Measurements from ENCODE around the gene VAMP5. TPM values are rescaled to one million over a fixed set of nuclear protein-coding genes. Genes with fewer than 3 reads are reported as not detected.

Gene VAMP5
- total RNA-seq, 1 experiment from 2014 or later, result 0.40 TPM

DNA sequence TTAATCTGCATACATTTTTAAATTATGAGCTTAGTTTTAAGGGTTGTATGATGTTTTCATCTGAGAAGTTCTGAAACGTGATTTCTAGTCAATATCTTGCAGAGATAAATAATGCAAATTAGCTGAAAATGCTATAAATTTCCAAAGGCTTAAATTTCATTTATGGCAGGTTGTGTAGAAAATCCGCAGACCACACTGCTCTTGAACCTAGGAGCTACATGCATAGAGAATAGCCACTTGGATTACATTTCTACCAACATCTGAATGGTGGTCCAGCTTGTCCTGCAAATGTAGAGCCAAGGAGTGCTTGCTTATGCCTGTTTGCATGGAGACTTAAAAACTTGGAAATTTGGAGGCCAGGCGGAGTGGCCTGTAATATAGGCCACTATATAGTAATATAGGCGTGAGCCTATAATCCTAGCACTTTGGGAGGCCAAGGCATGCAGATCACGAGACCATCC, 38.4 kb upstream of the VAMP5 start:
- peak; percentile 11; the same call in 1 of the 2 replicates for ATAC-seq
- TF ChIP-seq EZH2 (IDR thresholded peaks at IDR 0.05; ENCODE audit: low read length, unreplicated experiment), result no peak
- TF ChIP-seq, protein P1, sequence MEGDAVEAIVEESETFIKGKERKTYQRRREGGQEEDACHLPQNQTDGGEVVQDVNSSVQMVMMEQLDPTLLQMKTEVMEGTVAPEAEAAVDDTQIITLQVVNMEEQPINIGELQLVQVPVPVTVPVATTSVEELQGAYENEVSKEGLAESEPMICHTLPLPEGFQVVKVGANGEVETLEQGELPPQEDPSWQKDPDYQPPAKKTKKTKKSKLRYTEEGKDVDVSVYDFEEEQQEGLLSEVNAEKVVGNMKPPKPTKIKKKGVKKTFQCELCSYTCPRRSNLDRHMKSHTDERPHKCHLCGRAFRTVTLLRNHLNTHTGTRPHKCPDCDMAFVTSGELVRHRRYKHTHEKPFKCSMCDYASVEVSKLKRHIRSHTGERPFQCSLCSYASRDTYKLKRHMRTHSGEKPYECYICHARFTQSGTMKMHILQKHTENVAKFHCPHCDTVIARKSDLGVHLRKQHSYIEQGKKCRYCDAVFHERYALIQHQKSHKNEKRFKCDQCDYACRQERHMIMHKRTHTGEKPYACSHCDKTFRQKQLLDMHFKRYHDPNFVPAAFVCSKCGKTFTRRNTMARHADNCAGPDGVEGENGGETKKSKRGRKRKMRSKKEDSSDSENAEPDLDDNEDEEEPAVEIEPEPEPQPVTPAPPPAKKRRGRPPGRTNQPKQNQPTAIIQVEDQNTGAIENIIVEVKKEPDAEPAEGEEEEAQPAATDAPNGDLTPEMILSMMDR (conservative IDR thresholded peaks at IDR 0.05; ENCODE audit: low read depth, low read length), result no peak
- TF ChIP-seq EZH2phosphoT487 (IDR thresholded peaks at IDR 0.05; ENCODE audit: borderline replicate concordance, low read length), result no peak
- H3K79me2 ChIP-seq (ENCODE audit: low read length), result peaks cover 25% of the 10 kb centered on the region
- peaks cover 45% of the 10 kb centered on the region for H4K20me1 ChIP-seq (ENCODE audit: low read length)
- peaks cover 29% of the 10 kb centered on the region for H3K4me1 ChIP-seq (ENCODE audit: insufficient read depth, low read length)
- intact Hi-C loops (cut with micrococcal nuclease), result loop anchor here (2.0 kb wide), 1 partner anchor 47 kb away; no protein-coding TSS in a partner anchor
- H3K36me3 ChIP-seq (ENCODE audit: low read depth, low read length), result peaks cover 51% of the 10 kb centered on the region
- H3K4me2 ChIP-seq (ENCODE audit: low read length), result no peak overlapping the region; the same call in 1 of the 2 replicates
- peaks cover 67% of the 10 kb centered on the region for H3F3A ChIP-seq (ENCODE audit: low read length, unreplicated experiment)
- no peak overlapping the region for H3K9ac ChIP-seq (ENCODE audit: low read length)
- H2AFZ ChIP-seq (ENCODE audit: low read length), result no peak overlapping the region
- no peaks in the 10 kb centered on the region for H3K27me3 ChIP-seq (ENCODE audit: low read length)
- ChIA-PET POLR2A (ENCODE audit: unreplicated experiment) (interaction anchor here (0.6 to 0.7 kb wide), 2 partner anchors 41 to 175 kb away, joined by 3 read pairs; no protein-coding TSS in a partner anchor), CTCF (no interaction called here)
- H3K9me2 ChIP-seq (replicated peaks; ENCODE audit: low read length), result no peaks in the 10 kb centered on the region
- H3K4me3 ChIP-seq (ENCODE audit: low read length), result no peak overlapping the region
- BruUV-seq (replicated peaks), result no TSS peak
- H3K27ac ChIP-seq (ENCODE audit: low read length), result peak overlapping the region; percentile 1; the same call in 1 of the 2 replicates
- H3K9me3 ChIP-seq (ENCODE audit: low read length), result no peaks in the 10 kb centered on the region
- peak; percentile 33 for DNase-seq

DNA sequence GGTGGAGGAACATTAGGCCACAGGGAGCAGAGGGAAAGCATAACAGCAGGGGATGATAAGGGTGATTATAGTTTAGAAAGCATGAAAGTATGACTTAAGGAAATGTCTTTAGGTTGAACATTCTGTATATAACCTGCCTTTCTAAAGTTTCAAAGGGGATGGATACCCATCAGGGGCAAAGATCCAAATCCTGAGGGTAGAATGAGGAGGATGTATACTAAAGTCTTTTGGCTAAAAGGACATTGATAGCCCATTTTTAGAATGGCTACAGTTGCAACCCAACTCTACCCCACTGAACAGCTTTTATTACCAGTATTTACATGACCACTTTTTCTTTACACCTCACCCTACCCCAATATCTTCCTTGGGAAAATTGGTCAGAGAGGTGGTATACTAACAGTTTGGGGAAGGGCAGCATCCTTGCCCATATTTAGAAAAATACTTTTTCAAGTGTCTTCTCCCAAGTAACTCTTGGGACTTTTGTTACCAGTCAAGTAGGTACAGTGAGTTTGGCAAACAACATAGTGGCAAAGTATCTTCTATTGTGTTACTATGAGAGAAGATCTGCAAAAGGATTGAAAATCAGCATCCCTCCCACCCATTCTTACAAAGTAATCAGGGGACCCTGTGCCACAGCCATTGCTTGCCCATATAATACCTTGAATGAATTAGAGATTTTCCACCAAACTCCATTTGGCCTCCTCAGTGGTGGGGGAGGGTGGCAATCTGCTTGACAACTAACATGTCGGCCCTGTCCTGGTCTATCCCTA, 37.0 kb upstream of the VAMP5 start:
- POLR2A ChIA-PET (ENCODE audit: unreplicated experiment), result interaction anchor here (0.5 to 0.6 kb wide), 2 partner anchors 127 to 205 kb away, joined by 3 read pairs; no protein-coding TSS in a partner anchor
- Histone ChIP-seq H3F3A (ENCODE audit: low read length, unreplicated experiment) (peaks cover 53% of the 10 kb centered on the region), H3K27ac (ENCODE audit: low read length) (peak overlapping the region; percentile 11), H3K27me3 (ENCODE audit: low read length) (no peaks in the 10 kb centered on the region), H4K20me1 (ENCODE audit: low read length) (peaks cover 31% of the 10 kb centered on the region), H3K4me1 (ENCODE audit: insufficient read depth, low read length) (peaks cover 24% of the 10 kb centered on the region), H3K36me3 (ENCODE audit: low read depth, low read length) (peaks cover 47% of the 10 kb centered on the region), H3K9me2 (replicated peaks; ENCODE audit: low read length) (no peaks in the 10 kb centered on the region), H3K9me3 (ENCODE audit: low read length) (no peaks in the 10 kb centered on the region), H3K9ac (ENCODE audit: low read length) (no peak overlapping the region), H3K79me2 (ENCODE audit: low read length) (peaks cover 11% of the 10 kb centered on the region), H3K4me2 (ENCODE audit: low read length) (no peak overlapping the region), H2AFZ (ENCODE audit: low read length) (no peak overlapping the region), H3K4me3 (ENCODE audit: low read length) (no peak overlapping the region)
- BruUV-seq (replicated peaks), result no TSS peak
- ATAC-seq (peak; percentile 9), DNase-seq (peak; percentile 36)
- TF ChIP-seq EZH2 (IDR thresholded peaks at IDR 0.05; ENCODE audit: low read length, unreplicated experiment) (no peak), EZH2phosphoT487 (IDR thresholded peaks at IDR 0.05; ENCODE audit: borderline replicate concordance, low read length) (no peak)
- TF ChIP-seq, protein P1 (conservative IDR thresholded peaks at IDR 0.05; ENCODE audit: low read depth, low read length), result no peak
- intact Hi-C loops (cut with micrococcal nuclease), result loop anchor here (2.0 kb wide), 1 partner anchor 48 kb away; no protein-coding TSS in a partner anchor
- CTCF ChIA-PET, result no interaction called here
